ENCODE results near the gene FSHB.

FSHB gene

DNA sequence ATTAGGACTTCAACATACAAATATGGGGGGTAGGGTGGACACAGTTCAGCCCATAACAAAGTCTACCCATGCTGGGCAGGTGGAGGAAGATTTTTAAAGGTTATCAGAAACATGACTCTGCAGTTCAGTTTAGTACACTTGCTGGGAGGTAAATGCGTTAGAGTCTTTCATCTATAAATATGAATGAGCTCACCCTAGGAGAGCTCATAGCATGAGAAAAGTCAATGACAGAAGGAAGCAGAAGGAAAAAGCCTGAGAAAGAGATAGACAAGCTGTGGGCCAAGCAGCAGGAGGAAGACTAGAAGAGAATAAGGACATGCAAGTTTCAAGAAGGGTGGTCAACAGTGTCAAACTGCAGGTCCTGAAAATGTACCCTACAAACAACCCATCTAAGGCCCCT, 27.0 kb upstream of the FSHB start:
- Histone ChIP-seq H3K9ac (no peak overlapping the region), H3K4me2 (ENCODE audit: low read length) (no peak overlapping the region), H3K27ac (no peak overlapping the region), H3K9me3 (ENCODE audit: control insufficient read depth, low read length) (no peaks in the 10 kb centered on the region), H3K36me3 (ENCODE audit: control insufficient read depth, insufficient read depth, low read length) (no peaks in the 10 kb centered on the region), H3K4me3 (ENCODE audit: low read depth, low read length) (no peak overlapping the region), H3K27me3 (ENCODE audit: control insufficient read depth, insufficient read depth, low read length) (no peaks in the 10 kb centered on the region), H2AFZ (no peak overlapping the region), H3K4me1 (no peaks in the 10 kb centered on the region), H3K79me2 (no peaks in the 10 kb centered on the region)
- TF ChIP-seq, protein P1, sequence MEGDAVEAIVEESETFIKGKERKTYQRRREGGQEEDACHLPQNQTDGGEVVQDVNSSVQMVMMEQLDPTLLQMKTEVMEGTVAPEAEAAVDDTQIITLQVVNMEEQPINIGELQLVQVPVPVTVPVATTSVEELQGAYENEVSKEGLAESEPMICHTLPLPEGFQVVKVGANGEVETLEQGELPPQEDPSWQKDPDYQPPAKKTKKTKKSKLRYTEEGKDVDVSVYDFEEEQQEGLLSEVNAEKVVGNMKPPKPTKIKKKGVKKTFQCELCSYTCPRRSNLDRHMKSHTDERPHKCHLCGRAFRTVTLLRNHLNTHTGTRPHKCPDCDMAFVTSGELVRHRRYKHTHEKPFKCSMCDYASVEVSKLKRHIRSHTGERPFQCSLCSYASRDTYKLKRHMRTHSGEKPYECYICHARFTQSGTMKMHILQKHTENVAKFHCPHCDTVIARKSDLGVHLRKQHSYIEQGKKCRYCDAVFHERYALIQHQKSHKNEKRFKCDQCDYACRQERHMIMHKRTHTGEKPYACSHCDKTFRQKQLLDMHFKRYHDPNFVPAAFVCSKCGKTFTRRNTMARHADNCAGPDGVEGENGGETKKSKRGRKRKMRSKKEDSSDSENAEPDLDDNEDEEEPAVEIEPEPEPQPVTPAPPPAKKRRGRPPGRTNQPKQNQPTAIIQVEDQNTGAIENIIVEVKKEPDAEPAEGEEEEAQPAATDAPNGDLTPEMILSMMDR (IDR thresholded peaks at IDR 0.05), result no peak

DNA sequence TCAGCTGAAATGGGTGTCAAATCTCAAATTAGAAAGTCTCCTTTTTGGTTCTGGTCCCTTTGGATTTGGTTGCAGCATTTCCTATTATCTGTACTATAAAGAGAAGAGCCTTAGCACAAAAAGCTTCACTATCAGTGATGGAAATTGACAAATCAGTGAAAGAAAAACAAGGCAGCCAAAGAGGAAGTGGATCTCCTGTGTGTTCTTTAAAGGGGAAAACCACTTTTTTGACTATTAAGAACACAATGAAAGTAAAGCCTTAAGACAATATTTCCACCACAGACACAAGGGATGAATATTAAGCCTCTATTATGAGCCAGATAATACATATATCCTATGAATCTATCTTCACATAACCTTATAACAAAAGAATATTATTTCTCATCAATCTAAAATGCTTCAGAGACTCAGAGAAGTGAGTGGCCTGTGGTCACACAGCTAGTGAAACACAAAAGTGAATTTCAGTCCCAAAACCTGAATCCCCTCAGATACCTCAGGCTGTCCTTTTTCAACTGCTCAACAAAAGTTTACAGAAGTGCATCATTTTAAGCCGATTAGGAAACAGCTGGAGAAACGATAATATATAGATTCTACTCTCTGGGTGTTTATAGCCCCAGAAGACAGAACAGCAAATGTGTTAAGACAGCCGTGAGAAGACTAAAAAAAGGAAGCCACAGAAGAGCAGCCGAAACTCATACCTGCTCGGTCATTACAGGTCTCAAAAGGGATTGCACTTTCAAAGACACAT, 24.4 kb upstream of the FSHB start:
- TF ChIP-seq, protein P1 (IDR thresholded peaks at IDR 0.05), result no peak
- no peaks in the 10 kb centered on the region for H3K9me3 ChIP-seq (ENCODE audit: control insufficient read depth, low read length)

DNA sequence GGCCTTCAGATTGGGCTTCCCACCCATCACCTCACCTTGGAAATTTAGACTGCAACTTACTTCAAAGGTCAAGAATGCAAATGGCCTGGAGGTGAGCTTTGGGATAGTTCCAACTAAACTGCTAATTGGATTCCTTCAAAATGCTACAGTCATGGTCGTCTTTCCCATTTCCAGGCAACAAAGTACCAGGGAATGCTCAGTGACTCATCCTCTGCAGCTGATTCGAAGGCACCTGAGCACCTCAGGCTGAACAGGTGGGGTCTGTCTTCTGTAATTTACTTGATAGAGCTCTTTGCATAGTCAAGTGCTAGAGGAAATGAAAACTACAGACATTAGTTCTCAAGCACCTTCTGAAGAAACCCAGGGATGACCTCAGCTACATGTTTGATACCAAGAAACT, 20.5 kb upstream of the FSHB start:
- Histone ChIP-seq H3K9me3 (ENCODE audit: control insufficient read depth, low read length) (no peaks in the 10 kb centered on the region), H3K9ac (no peak overlapping the region), H3K27me3 (ENCODE audit: control insufficient read depth, insufficient read depth, low read length) (no peaks in the 10 kb centered on the region), H3K4me1 (no peaks in the 10 kb centered on the region), H3K79me2 (no peaks in the 10 kb centered on the region), H2AFZ (no peak overlapping the region), H3K36me3 (ENCODE audit: control insufficient read depth, insufficient read depth, low read length) (no peaks in the 10 kb centered on the region), H3K27ac (no peak overlapping the region), H3K4me3 (ENCODE audit: low read depth, low read length) (no peak overlapping the region), H3K4me2 (ENCODE audit: low read length) (no peak overlapping the region)
- TF ChIP-seq, protein P1 (IDR thresholded peaks at IDR 0.05), result no peak

More for the DNA sequence above, 24.4 kb upstream of the FSHB start:
- no peak overlapping the region for H3K9ac ChIP-seq
- H3K4me1 ChIP-seq, result no peaks in the 10 kb centered on the region
- no peak overlapping the region for H3K27ac ChIP-seq
- no peaks in the 10 kb centered on the region for H3K27me3 ChIP-seq (ENCODE audit: control insufficient read depth, insufficient read depth, low read length)
- no peak overlapping the region for H2AFZ ChIP-seq
- no peaks in the 10 kb centered on the region for H3K79me2 ChIP-seq
- no peak overlapping the region for H3K4me3 ChIP-seq (ENCODE audit: low read depth, low read length)
- no peak overlapping the region for H3K4me2 ChIP-seq (ENCODE audit: low read length)
- no peaks in the 10 kb centered on the region for H3K36me3 ChIP-seq (ENCODE audit: control insufficient read depth, insufficient read depth, low read length)

DNA sequence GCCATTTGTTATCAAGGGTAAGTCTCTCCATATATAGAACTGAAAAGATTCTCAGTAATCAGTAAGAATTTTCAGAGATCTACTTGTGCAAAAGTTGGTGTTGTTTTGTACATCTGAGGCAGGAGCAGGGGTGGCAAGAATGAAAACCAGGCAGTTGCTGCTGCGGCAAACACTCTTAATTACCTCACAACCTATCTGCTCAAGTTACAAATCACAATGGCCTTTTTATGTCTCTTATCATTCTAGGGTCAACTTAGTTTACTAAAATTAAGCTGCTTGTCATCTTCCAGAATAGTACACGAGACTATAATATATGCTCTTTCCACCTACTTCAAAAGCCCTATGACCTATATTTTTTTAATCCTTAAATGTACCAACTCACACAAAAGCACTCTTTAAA, 14.3 kb upstream of the FSHB start:
- Histone ChIP-seq H3K79me2 (no peaks in the 10 kb centered on the region), H3K4me1 (no peaks in the 10 kb centered on the region), H3K36me3 (ENCODE audit: control insufficient read depth, insufficient read depth, low read length) (no peaks in the 10 kb centered on the region), H3K4me3 (ENCODE audit: low read depth, low read length) (no peak overlapping the region), H3K9me3 (ENCODE audit: control insufficient read depth, low read length) (no peaks in the 10 kb centered on the region), H3K4me2 (ENCODE audit: low read length) (no peak overlapping the region), H3K27ac (no peak overlapping the region), H3K27me3 (ENCODE audit: control insufficient read depth, insufficient read depth, low read length) (no peaks in the 10 kb centered on the region), H2AFZ (no peak overlapping the region), H3K9ac (no peak overlapping the region)
- TF ChIP-seq, protein P1 (IDR thresholded peaks at IDR 0.05), result no peak

DNA sequence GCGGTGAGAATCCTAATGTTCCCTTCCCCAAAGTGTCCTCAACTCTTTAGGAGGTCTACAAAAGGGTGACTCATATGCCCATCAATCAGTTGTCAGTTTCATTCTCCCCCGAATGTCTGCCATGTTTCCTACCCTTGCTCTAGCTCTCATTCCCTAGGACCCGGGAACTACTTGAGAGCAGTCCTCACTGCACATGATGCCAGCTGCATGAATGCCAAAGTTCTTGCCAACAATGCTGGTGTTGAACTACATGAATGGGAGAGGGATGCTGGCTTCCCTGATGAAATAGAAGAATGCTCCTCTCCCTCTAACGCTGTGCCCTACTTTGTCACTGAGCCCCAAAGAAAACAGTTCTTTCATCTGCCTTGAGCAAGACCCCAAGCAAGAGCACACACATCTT, 12.5 kb upstream of the FSHB start:
- H2AFZ ChIP-seq, result no peak overlapping the region
- no peaks in the 10 kb centered on the region for H3K79me2 ChIP-seq
- no peaks in the 10 kb centered on the region for H3K4me1 ChIP-seq
- H3K4me2 ChIP-seq (ENCODE audit: low read length), result no peak overlapping the region
- H3K4me3 ChIP-seq (ENCODE audit: low read depth, low read length), result no peak overlapping the region
- H3K27me3 ChIP-seq (ENCODE audit: control insufficient read depth, insufficient read depth, low read length), result no peaks in the 10 kb centered on the region
- no peak overlapping the region for H3K9ac ChIP-seq
- H3K9me3 ChIP-seq (ENCODE audit: control insufficient read depth, low read length), result no peaks in the 10 kb centered on the region
- no peaks in the 10 kb centered on the region for H3K36me3 ChIP-seq (ENCODE audit: control insufficient read depth, insufficient read depth, low read length)
- TF ChIP-seq, protein P1 (IDR thresholded peaks at IDR 0.05), result no peak
- H3K27ac ChIP-seq, result no peak overlapping the region

Measured in parathyroid adenoma (tissue), 2 donors.